ENCODE results near the gene XAB2. TPM values are rescaled to one million over a fixed set of nuclear protein-coding genes. Genes with fewer than 3 reads are reported as not detected.

The XAB2 gene
- total RNA-seq, 1 experiment from 2014 or later, result 84.4 TPM

- Histone ChIP-seq H3K9ac (ENCODE audit: low read length) (no peak overlapping the region), H3K9me3 (ENCODE audit: low read length) (no peaks in the 10 kb centered on the region), H2AFZ (ENCODE audit: low read length) (peak overlapping the region; percentile 58), H3F3A (ENCODE audit: low read length, unreplicated experiment) (no peaks in the 10 kb centered on the region), H4K20me1 (ENCODE audit: low read length) (no peaks in the 10 kb centered on the region), H3K4me3 (ENCODE audit: low read length) (peak overlapping the region; percentile 88; the same call in 1 of the 2 replicates), H3K4me2 (ENCODE audit: low read length) (peak overlapping the region; percentile 91), H3K79me2 (ENCODE audit: low read length) (peaks cover 30% of the 10 kb centered on the region), H3K27ac (ENCODE audit: low read length) (no peak overlapping the region), H3K27me3 (ENCODE audit: low read length) (no peaks in the 10 kb centered on the region), H3K9me2 (replicated peaks; ENCODE audit: low read length) (no peaks in the 10 kb centered on the region), H3K4me1 (ENCODE audit: insufficient read depth, low read length) (peaks cover 3% of the 10 kb centered on the region; the same call in 1 of the 2 replicates), H3K36me3 (ENCODE audit: low read depth, low read length) (no peaks in the 10 kb centered on the region; the same call in 1 of the 2 replicates)
- DNase-seq (no peak), ATAC-seq (no peak)
- CTCF ChIA-PET, result no interaction called here
- intact Hi-C loops (cut with micrococcal nuclease), result no loop called here
- POLR2A ChIA-PET (ENCODE audit: unreplicated experiment), result no interaction called here
- TF ChIP-seq EZH2phosphoT487 (IDR thresholded peaks at IDR 0.05; ENCODE audit: borderline replicate concordance, low read length), result no peak
- no peak for TF ChIP-seq CTCF (conservative IDR thresholded peaks at IDR 0.05; ENCODE audit: low read depth, low read length)
- no peak for TF ChIP-seq EZH2 (IDR thresholded peaks at IDR 0.05; ENCODE audit: low read length, unreplicated experiment)
- no TSS peak for BruUV-seq (replicated peaks)
Observed at GRCh38 chr19:7636317-7636690, 7.0 kb upstream of the XAB2 start.

GRCh38 chr19:7635670-7636069, 6.3 kb upstream of the XAB2 start:
- Histone ChIP-seq H3K4me1 (ENCODE audit: insufficient read depth, low read length) (peaks cover 6% of the 10 kb centered on the region), H4K20me1 (ENCODE audit: low read length) (no peaks in the 10 kb centered on the region), H3F3A (ENCODE audit: low read length, unreplicated experiment) (no peaks in the 10 kb centered on the region), H3K9me2 (replicated peaks; ENCODE audit: low read length) (no peaks in the 10 kb centered on the region), H3K79me2 (ENCODE audit: low read length) (peaks cover 36% of the 10 kb centered on the region), H3K9me3 (ENCODE audit: low read length) (no peaks in the 10 kb centered on the region), H3K27ac (ENCODE audit: low read length) (no peak overlapping the region), H3K9ac (ENCODE audit: low read length) (no peak overlapping the region), H2AFZ (ENCODE audit: low read length) (no peak overlapping the region), H3K4me2 (ENCODE audit: low read length) (no peak overlapping the region), H3K4me3 (ENCODE audit: low read length) (no peak overlapping the region), H3K36me3 (ENCODE audit: low read depth, low read length) (no peaks in the 10 kb centered on the region; the same call in 1 of the 2 replicates), H3K27me3 (ENCODE audit: low read length) (no peaks in the 10 kb centered on the region)
- CTCF ChIA-PET, result no interaction called here
- no peak for DNase-seq
- intact Hi-C loops (cut with micrococcal nuclease), result no loop called here
- ATAC-seq, result no peak
- POLR2A ChIA-PET (ENCODE audit: unreplicated experiment), result no interaction called here
- TF ChIP-seq CTCF (conservative IDR thresholded peaks at IDR 0.05; ENCODE audit: low read depth, low read length) (no peak), EZH2phosphoT487 (IDR thresholded peaks at IDR 0.05; ENCODE audit: borderline replicate concordance, low read length) (no peak), EZH2 (IDR thresholded peaks at IDR 0.05; ENCODE audit: low read length, unreplicated experiment) (no peak)
- BruUV-seq (replicated peaks), result no TSS peak

GRCh38 chr19:7633698-7634097, 4.4 kb upstream of the XAB2 start, which contains the start of gene PCP2:
TSS of gene PCP2 (minus strand) at chr19:7633719. CDS start at chr19:7633457, 262 bp downstream.
- Histone ChIP-seq H3K4me3 (ENCODE audit: low read length) (no peak within 1 kb of the TSS), H3F3A (ENCODE audit: low read length, unreplicated experiment) (no peaks in the 10 kb centered on the region), H2AFZ (ENCODE audit: low read length) (no peak within 1 kb of the TSS), H3K79me2 (ENCODE audit: low read length) (peaks cover 46% of the 10 kb centered on the region), H3K4me2 (ENCODE audit: low read length) (no peak within 1 kb of the TSS), H3K27ac (ENCODE audit: low read length) (no peak within 1 kb of the TSS), H3K4me1 (ENCODE audit: insufficient read depth, low read length) (peaks cover 10% of the 10 kb centered on the region), H3K36me3 (ENCODE audit: low read depth, low read length) (no peaks in the 10 kb centered on the region; the same call in 1 of the 2 replicates), H3K9me2 (replicated peaks; ENCODE audit: low read length) (no peaks in the 10 kb centered on the region), H4K20me1 (ENCODE audit: low read length) (no peaks in the 10 kb centered on the region), H3K9ac (ENCODE audit: low read length) (no peak within 1 kb of the TSS), H3K9me3 (ENCODE audit: low read length) (no peaks in the 10 kb centered on the region), H3K27me3 (ENCODE audit: low read length) (no peaks in the 10 kb centered on the region)
- no peak for TF ChIP-seq EZH2phosphoT487 (IDR thresholded peaks at IDR 0.05; ENCODE audit: borderline replicate concordance, low read length)
- no peak for TF ChIP-seq EZH2 (IDR thresholded peaks at IDR 0.05; ENCODE audit: low read length, unreplicated experiment)
- intact Hi-C loops (cut with micrococcal nuclease), result no loop called here
- DNase-seq, result no peak
- ChIA-PET POLR2A (ENCODE audit: unreplicated experiment) (interaction anchor here (0.6 kb wide), 1 partner anchor 10 kb away, joined by 4 read pairs; no protein-coding TSS in a partner anchor), CTCF (no interaction called here)
- ATAC-seq, result no peak
- no TSS peak for BruUV-seq (replicated peaks)

Data from PC-3 (cell line).